AML-193 (cell line): ENCODE results near the gene DPYD.
A peak's percentile ranks its signal among the peaks of the same experiment; 100 is the strongest.

Experiments
- DNase-seq, 2 experiments: peaks; one replicate each; lab custom pipeline; 2025; lab: John Stamatoyannopoulos, UW

DPYD gene

DNA sequence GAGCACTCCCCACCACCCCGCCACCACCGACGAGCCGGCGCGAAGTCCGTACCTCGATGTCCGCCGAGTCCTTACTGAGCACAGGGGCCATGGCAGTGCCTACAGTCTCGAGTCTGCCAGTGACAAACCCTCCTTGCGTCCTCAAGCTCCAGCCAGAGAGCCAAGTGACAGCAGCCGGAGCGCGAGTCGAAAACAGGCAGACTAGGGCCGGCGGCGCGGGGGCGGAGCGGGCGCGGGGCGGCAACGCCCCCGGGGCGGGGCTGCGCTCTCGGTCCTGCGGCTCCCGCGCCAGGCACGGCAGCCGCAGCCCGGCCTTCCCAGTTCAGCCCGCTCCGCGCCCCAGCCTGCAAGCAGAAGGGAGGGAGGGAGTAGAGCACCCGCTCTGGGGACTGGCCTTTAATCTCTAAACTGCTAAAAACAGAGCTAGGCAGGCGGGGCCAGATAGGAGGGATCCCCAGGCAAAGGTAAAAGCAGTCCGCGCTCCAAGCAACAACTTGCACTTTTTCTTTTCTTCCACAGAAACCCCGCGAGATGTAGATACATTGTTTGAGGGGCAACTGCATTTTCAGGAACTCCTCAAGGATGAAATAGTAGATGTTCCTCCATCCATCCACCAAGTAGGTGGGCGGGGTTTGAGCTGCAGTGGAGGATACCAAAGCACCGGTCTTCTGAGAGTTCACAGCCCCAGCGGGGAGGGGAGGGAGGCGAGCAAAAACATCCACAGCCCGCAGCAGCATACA, at the start of gene DPYD:
DPYD (minus strand) TSS at position 203 of the 740 bp plus-strand sequence; CDS start at position 91, 112 bp downstream.
- peak; percentile 78 to 80 for DNase-seq

DNA sequence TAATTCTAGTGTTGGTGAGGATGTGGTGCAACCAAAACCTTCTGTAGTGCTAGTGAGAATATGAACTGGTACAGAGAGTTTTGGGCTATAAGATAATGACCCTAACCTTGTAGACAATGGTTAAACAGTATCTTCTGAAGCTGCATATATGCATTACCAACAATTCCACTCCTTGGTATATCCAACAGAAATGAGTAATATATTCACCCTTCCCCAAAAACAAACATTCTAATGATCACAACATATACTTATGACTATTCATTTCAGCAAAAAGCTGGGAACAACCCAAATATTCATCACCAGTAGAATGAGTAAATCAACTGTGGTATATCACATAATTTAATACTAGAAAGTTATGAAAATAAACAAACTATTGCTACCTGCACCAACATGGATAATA, 39.6 kb upstream of the DPYD start:
- no peak for DNase-seq

GRCh38 chr1:97947695-97948094, 26.9 kb upstream of the DPYD start:
- DNase-seq, result no peak

DNA sequence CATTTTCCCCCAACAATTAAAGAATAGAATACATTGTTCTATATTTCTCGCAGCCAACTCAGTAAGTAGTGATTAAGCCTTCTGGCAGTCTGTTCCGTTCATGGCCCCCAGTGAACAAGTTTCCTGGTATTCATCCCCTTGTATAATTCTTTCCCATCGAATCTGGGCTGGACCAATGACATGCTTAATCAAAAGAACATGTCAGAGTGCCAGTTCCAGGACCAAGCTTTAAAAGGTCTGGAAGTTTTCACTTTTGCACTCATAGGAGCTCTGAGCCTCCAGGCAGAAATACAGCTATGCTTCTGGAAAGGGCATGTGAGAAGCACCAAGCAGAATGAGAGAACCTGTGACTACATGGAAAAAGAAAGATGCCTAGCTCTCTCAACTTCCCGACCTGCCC, 22.5 kb upstream of the DPYD start:
- DNase-seq, result no peak

- DNase-seq, result no peak
Observed at GRCh38 chr1:97942161-97943123, 21.6 kb upstream of the DPYD start.

DNA sequence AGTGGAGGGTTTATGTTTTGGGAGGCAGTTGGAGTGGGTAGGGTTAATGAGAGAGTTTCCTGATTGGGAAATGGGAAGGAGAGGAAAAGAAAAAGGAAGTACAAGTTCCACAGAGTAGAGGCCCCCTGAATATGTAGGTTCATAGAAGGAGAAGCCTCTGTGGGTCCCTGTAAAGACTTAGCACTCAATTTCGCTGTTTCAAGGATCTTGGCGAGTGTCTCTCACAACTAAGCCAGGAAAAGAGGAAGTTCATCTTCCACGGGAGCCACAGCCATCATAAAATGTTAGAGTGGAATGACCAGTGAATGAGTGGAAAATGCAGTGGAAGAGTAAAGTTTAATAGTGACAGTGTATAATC, 17.4 kb upstream of the DPYD start:
- peak in 1 of 2 experiments; percentile 9 for DNase-seq

- no peak for DNase-seq
Observed at GRCh38 chr1:97936976-97937375, 16.1 kb upstream of the DPYD start.

- no peak for DNase-seq
Observed at GRCh38 chr1:97934491-97934890, 13.7 kb upstream of the DPYD start.

DNA sequence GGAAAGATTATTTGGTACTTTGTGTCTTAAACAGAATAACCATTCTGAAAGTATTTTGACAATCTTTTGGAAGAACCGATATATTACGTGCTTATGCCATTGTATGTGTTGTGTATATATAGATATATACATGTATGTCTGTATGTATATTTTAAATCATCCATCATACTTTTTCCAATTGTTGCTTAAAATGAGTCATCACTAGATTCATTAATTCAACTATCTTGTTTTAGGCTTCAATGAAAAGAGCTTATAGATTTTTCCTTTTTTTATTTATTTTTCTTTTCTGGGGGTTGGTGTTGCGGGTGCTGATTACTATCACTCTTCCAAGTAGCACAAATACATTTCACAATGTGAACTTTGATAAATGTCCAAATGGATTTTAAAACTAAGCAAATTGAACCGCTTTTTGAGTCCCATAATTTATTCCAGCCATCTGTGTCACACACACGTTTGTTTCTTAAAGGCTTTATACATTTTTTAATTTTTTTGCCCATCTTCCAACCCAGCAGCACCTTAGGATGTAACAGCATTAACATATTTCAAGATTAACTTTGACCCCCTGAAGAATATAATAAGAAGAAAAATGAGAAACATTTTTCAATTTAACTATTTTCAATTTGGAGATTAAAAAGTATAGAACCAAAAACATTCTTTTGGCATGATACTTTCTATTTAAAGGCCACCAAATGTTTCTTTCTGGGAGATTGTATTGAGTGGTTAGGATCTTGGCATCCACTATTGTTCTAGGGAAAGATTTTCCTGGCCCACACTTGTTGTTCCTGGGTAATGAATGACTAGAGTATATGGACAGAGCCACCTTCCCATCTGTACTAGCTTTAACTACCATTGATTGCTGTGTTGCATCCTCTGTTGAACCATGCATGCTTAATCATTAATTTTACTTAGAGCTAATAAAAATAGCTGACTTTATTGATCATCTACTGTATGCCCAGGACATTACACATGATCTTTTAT, 9.3 kb upstream of the DPYD start:
- DNase-seq, result no peak

DNA sequence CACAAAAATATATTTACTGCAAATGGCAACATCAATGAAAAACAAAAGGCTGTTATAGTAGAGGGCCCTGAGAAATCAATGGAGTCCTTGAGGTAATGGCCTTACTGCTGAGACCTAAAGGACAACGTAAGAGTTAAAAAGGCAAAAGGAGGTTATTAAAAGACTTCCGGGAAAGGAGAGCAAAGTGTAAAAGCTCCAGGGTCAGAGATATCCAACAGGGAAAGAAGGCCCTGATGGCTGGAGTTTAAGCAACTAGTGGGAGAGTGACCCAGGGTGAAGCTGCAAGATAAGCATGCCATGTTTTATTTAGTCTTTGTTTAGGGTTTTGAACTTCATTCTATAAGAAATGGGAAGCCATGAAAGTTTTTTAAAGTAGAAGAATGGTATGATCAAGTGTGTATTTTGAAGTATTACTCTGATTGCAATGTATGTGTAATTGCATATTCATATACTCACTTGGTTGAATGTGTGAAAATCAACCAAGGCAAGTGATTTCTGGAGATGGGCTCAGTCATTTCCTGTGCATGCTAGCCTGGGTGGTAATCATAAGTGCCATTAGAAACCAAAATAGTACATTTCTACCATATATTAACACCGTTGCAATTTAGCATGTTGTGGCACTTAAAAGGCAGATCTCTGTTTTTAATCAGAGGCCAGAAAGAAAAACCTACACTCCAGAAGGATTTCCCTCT, 5.3 kb upstream of the DPYD start:
- no peak for DNase-seq

DNA sequence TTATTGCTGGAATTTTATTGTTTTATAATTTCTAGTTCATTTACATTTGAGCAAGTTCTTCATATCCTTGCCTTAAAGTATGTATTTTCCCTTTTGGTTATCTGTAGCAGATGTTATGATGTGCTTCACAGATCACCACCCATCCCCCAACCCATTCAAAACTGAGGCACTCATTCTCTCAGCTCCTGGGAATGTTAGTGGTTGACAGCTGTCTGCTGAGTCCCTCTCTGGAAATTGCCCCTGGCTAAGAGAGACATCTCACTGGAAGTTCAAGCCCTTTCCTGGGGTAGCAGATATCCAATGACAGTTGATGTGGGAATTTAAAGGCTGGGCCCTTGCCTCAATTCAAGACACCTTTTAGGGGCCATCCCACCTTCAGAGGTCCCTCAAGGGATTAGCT, 4.3 kb upstream of the DPYD start:
- no peak for DNase-seq

DNA sequence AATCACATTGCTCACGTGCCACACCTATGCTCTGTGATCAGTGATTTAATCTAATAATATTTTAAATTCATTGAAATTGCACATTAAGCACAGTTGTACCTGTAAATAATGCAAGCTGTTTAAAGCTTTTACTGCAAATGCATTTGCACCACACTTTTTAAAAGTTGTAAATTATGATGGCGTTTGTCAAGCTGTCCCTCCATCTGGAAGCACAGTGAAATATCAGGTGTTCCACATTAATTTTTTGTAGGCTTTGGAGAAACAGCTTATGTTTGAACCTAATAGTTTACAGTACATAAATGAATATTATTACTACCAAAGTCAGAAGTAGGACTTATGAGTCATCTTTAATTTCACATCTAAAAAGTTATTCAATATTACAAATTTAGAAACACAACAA, 3.0 kb upstream of the DPYD start:
- DNase-seq, result no peak

DNA sequence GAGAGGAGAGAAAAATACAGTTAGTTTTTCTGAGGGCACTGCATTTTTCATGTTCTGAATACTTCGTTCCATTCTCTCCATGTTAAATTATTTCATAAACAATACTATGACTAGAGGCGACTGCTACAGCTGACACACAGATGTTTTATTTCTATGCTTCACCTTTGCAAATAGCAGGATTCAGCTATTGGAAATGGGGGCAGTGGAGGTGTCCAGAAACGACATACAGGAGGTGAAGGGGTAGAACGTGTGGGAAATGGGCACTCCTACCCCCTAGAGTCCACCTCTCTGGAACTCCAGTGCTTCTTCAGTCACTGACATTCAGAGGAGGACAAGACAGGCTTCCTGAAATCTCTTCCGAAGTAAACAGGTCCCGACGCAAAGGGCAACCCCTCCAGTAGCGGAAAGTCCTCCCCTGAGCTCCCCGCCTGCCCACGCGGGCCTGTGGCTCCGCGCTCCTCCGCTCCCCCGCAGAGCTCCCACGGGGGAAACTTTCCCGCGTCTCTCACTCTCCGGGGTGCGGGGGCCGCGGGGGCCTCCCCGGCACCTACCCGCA, 480 bp downstream of the DPYD start:
- no peak for DNase-seq

DNA sequence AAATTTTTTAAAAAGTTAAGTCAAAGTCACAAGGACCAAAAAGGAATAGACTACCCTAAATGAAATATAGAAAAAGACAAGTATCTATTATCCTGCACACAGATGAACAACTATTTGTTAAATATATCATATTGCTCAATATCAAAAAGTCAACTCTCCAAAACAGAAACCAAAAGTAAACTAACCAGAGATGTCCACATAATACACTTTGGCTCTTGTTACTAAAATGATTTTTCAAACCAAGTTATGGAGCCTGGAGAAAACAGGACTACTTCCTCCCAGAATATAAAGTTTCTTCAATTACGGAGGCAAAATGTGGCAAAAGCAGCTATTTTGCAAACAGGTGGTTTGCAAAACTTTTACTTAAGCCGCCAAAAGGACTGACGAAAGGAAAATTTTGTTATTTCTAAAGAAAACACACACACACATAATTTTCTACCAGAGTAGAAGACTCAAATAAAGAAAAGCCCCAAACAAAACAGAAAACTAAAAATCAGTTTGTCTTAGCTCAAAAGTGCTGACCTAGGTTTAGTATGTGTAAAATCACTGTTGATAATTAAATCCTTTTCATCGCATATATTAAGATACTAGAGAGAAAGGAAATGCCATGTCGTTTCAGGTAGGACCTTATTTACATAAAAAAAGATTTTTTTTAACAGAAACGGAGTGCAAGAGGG, 1.1 kb downstream of the DPYD start:
- peak; percentile 10 to 34 for DNase-seq

GRCh38 chr1:97918961-97919360, 1.9 kb downstream of the DPYD start:
- no peak for DNase-seq

GRCh38 chr1:97913506-97914139, 7.2 kb downstream of the DPYD start:
- no peak for DNase-seq

DNA sequence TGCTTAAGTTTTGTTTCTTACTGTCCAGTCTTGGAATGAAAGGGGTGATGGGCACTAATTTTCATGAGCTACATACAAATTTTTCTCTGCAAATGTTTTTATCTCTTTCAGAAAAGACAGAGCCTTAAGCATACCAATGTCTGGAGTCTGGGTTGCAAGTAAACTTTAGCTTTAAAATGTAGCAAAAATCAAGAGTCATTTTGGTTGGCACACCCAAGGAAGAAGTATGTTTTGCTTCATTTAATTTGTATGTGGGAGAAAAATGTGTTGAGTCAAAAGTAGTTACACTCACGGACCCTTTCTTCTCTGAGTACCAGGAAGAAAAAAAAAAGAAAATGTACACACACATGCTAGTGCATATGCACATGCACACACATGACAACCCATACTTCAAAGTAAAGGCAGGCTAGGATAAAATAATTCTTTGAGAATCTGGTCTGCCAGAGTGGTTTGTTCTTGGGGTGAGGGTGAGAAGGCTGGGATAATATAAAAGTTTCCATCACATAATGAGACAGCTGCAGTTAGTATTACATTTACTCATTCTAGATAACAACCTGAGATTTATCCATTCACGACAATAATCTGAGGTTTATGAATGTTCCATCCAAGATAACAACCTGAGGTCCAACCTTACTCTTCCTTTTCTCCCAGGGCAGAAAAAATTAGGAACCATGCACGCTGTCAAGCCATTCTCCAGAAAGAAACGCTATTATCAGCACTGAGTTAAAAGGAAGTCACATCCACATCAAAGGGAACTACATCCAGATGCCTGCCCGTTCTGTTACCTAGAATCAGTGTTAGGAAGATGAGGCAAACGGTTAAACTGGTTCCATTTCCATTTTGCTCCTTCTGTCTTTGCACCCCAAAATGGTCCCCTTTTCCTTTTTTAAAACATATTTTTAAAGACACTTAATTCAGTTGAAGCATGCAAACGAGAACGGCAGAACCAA, 9.3 kb downstream of the DPYD start:
- DNase-seq, result no peak

- no peak for DNase-seq
Observed at GRCh38 chr1:97909266-97909665, 11.6 kb downstream of the DPYD start.

DNA sequence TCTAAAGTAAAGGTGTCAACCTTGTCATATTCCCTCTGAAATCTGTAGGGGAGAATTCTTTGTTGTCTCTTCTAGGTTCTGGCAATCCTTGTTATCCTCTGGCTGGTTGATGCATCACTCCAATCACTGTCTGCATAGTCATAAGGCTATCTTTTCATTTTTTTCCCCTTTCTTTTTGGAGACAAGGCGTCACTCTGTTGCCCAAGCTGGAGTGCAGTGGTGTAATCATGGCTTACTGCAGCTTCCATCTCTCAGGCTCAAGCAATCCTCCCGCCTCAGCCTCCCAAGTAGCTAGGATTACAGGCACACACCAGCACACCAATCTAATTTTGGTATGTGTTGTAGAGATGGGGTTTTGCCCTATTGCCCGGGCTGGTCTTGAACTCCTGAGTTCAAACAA, 12.9 kb downstream of the DPYD start:
- DNase-seq, result no peak
